Keratinocyte (primary cell): Measurements from ENCODE around the gene DGKH.

ENCODE experiments used
- EZH2 ChIP-seq: IDR thresholded peaks from one replicate; pipeline ENCODE4 v1.6.1; 2012; ENCODE audit warnings: inconsistent platforms, mild to moderate bottlenecking, low read length, moderate library complexity
- TF ChIP-seq, protein P1 (sequence below), 3 experiments: IDR thresholded peaks in 1 of 3; conservative IDR thresholded peaks in 1 of 3; optimal IDR thresholded peaks in 1 of 3; 2 replicates in 2 of 3; 3 replicates in 1 of 3; pipeline versions ENCODE3 to v1.5.1; 2011; ENCODE audit warnings: low read length in 3 of 3, mild to moderate bottlenecking in 3 of 3, moderate library complexity in 2 of 3, control low read depth in 1 of 3, inconsistent platforms in 1 of 3; ENCODE audit not compliant: insufficient read depth in 2 of 3; ENCODE audit errors: extremely low read depth in 1 of 3

DNA sequence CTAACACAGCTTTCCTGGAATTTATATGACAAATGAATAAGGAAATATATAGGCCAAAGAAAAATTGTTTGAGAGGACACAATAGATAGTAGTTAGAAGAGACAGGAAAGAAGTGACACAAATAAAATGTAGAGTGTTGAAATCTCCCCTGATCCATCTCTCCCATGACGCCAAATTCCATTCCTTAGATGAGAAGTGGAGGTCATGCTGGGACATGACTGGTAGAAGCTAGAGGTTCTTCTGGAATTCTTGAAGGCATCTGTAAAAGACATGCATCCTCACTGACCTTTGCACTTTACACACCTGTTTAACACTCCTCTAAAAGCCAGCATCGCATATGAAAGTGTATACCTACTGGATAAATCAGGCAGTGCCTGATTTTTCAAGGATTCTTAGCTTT, 67.8 kb downstream of the DGKH start:
- TF ChIP-seq, protein P1, sequence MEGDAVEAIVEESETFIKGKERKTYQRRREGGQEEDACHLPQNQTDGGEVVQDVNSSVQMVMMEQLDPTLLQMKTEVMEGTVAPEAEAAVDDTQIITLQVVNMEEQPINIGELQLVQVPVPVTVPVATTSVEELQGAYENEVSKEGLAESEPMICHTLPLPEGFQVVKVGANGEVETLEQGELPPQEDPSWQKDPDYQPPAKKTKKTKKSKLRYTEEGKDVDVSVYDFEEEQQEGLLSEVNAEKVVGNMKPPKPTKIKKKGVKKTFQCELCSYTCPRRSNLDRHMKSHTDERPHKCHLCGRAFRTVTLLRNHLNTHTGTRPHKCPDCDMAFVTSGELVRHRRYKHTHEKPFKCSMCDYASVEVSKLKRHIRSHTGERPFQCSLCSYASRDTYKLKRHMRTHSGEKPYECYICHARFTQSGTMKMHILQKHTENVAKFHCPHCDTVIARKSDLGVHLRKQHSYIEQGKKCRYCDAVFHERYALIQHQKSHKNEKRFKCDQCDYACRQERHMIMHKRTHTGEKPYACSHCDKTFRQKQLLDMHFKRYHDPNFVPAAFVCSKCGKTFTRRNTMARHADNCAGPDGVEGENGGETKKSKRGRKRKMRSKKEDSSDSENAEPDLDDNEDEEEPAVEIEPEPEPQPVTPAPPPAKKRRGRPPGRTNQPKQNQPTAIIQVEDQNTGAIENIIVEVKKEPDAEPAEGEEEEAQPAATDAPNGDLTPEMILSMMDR (optimal IDR thresholded peaks at IDR 0.05 in 1 of 3, IDR thresholded peaks at IDR 0.05 in 1 of 3, conservative IDR thresholded peaks at IDR 0.05 in 1 of 3; ENCODE audit: extremely low read depth in 1 of 3, insufficient read depth in 2 of 3, low read length in 3 of 3), result no peak
- no peak for TF ChIP-seq EZH2
